Transverse colon (tissue), 4 donors: ENCODE results near the gene MEN1. TPM values are rescaled to one million over a fixed set of nuclear protein-coding genes. Genes with fewer than 3 reads are reported as not detected.
A peak's percentile ranks its signal among the peaks of the same experiment; 100 is the strongest.
"Not testable (repeated sequence)": the region's sequence is repeated elsewhere in the genome, so short reads cannot be mapped to it uniquely, and the experiment has no call there.

Source experiments
- DNase-seq: peaks from one replicate; pipeline ENCODE4 v3.0.0-alpha.2; 2019
- H3K27ac ChIP-seq, 4 donors: fragments of 200-600 bp; sonication (generic); 2 replicates each; pipeline ENCODE4 v1.5.1; 2016 to 2018; ENCODE audit warnings: inconsistent platforms in 4 of 4
- H3K27me3 ChIP-seq: fragments of 200-600 bp; sonication (generic); 2 replicates; pipeline ENCODE4 v1.5.1; 2017; ENCODE audit warnings: inconsistent platforms
- H3K36me3 ChIP-seq, 4 donors: fragments of 200-600 bp; sonication (generic); 2 replicates each; pipeline ENCODE4 v1.5.1; 2017 to 2019; ENCODE audit warnings: inconsistent platforms in 4 of 4
- H3K4me1 ChIP-seq, 4 donors: fragments of 200-600 bp; sonication (generic); 2 replicates each; pipeline ENCODE4 v1.5.1; 2017 to 2020; ENCODE audit warnings: inconsistent platforms in 4 of 4
- H3K4me3 ChIP-seq, 4 donors: fragments of 200-600 bp; sonication (generic); 1 replicate in 1 of 4; 2 replicates in 3 of 4; pipeline versions ENCODE4 v1.5.1 to v1.6.1; 2017 to 2019; ENCODE audit warnings: inconsistent platforms in 4 of 4
- H3K9me3 ChIP-seq, 2 donors: fragments of 200-600 bp; sonication (generic); 2 replicates each; pipeline ENCODE4 v1.5.1; 2017 to 2019; ENCODE audit warnings: inconsistent platforms in 2 of 2
- CTCF ChIP-seq, 5 experiments: fragments of 200-600 bp in 3 of 5; fragments of 450-650 bp in 2 of 5; sonication (generic) in 3 of 5; IDR thresholded peaks; 1 replicate in 2 of 5; 2 replicates in 3 of 5; pipeline ENCODE4 v1.5.1; 2016 to 2017; ENCODE audit warnings: antibody characterized with exemption in 5 of 5, inconsistent platforms in 3 of 5, mild to moderate bottlenecking in 2 of 5, moderate library complexity in 1 of 5
- EP300 ChIP-seq: sonication (generic); formaldehyde crosslinking; IDR thresholded peaks from one replicate; pipeline ENCODE4 v1.6.1; 2017; ENCODE audit warnings: antibody characterized with exemption, low read depth
- POLR2A ChIP-seq: fragments of 450-650 bp; IDR thresholded peaks from one replicate; pipeline ENCODE4 v1.6.1; 2016; ENCODE audit warnings: antibody characterized with exemption, mild to moderate bottlenecking, moderate library complexity
- POLR2AphosphoS5 ChIP-seq, 3 donors: sonication (generic); formaldehyde crosslinking; IDR thresholded peaks; one replicate each; pipeline ENCODE4 v1.6.1; 2016; ENCODE audit warnings: antibody characterized with exemption in 3 of 3
- WGBS, 2 donors: methylation state at CpG; one replicate each; pipeline ENCODE4 v1.1.5; 2018; ENCODE audit warnings: low coverage in 1 of 2; 5-methylcytosine and 5-hydroxymethylcytosine counted together
- in situ Hi-C, 4 donors: fragments of 200-750 bp; cut with MboI; loops; one replicate each; pipeline versions ENCODE4 v1.15.0 to v1.15.1; 2017; ENCODE audit warnings: low sequenced_read_pairs in 3 of 4, low pct_ligation_motif_present in 1 of 4, low pct_unique_long_range_greater_than_20kb in 1 of 4
- intact Hi-C: fragments of 100-400 bp; cut with DNase I; formaldehyde crosslinking; loops from one replicate; pipeline ENCODE4 v1.15.1; 2023; ENCODE audit warnings: low total_unique reads
- total RNA-seq, 4 donors: library from RNA; depleted of rRNA; stranded (reverse); fragments of >200 nt; gene quantifications; one replicate each; pipeline ENCODE4 v1.1.0, GENCODE V29; 2016

Gene MEN1
- total RNA-seq, 4 donors from 2014 or later, result 19.5 to 30.3 (median 25.4) TPM

GRCh38 chr11:64846998-64847666 lies 36.8 kb upstream of the MEN1 start:
- H3K36me3 ChIP-seq, result no peaks in the 10 kb centered on the region
- H3K27ac ChIP-seq, result peak overlapping the region; percentile 7 to 95 (median 80)
- H3K4me3 ChIP-seq, result no peak overlapping the region
- no peaks in the 10 kb centered on the region for H3K27me3 ChIP-seq
- in situ Hi-C loops, result loop anchor here (5.0 to 10.0 kb wide), 3 partner anchors 35 to 48 kb away; no protein-coding TSS in a partner anchor
- DNase-seq, result peak; percentile 96
- H3K4me1 ChIP-seq, result peaks cover 29 to 64% (median 41%) of the 10 kb centered on the region in 4 donors
- no peaks in the 10 kb centered on the region for H3K9me3 ChIP-seq
- TF ChIP-seq POLR2AphosphoS5 (IDR thresholded peaks at IDR 0.05), result peak in 1 of 3 donors; percentile 48
- no peak for TF ChIP-seq POLR2A
- TF ChIP-seq CTCF (IDR thresholded peaks at IDR 0.05), result peak; percentile 96 to 99 (median 98)
- intact Hi-C loops, result loop anchor here (5.0 kb wide), 1 partner anchor 50 kb away; no protein-coding TSS in a partner anchor
- 18 to 90% methylated on average over 2 to 13 of the region's 13 CpGs for WGBS, 2 donors

DNA sequence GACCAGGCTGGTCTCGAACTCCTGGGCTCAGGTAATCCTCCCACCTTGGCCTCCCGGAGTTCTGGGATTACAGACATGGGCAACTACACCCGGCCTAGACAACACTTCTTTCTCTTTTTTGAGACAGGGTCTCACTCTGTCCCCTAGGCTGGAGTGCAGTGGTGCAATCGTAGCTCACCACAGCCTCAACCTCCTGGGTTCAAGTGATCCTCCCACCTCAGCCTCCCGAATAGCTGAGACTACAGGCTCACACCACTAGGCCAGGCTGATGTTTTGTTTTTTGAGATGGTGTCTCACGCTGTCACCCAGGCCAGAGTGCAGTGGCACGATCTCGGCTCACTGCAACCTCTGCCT lies 35.4 kb upstream of the MEN1 start:
- Histone ChIP-seq H3K4me1 (peaks cover 29 to 55% (median 38%) of the 10 kb centered on the region in 4 donors), H3K27ac (peak overlapping the region in 3 of 4 donors; percentile 1 to 90 (median 89))
- H3K36me3 ChIP-seq, H3K4me3 ChIP-seq, DNase-seq, H3K9me3 ChIP-seq, H3K27me3 ChIP-seq: not testable (repeated sequence)
- WGBS, 2 donors, result 81% methylated on average over 8 of the region's 8 CpGs; no CpG with 5 or more reads in 1 of the 2 donors
- in situ Hi-C loops (loop anchor here (5.0 to 10.0 kb wide), 3 partner anchors 37 to 49 kb away; no protein-coding TSS in a partner anchor), intact Hi-C loops (loop anchor here (5.0 kb wide), 1 partner anchor 52 kb away; no protein-coding TSS in a partner anchor)

DNA sequence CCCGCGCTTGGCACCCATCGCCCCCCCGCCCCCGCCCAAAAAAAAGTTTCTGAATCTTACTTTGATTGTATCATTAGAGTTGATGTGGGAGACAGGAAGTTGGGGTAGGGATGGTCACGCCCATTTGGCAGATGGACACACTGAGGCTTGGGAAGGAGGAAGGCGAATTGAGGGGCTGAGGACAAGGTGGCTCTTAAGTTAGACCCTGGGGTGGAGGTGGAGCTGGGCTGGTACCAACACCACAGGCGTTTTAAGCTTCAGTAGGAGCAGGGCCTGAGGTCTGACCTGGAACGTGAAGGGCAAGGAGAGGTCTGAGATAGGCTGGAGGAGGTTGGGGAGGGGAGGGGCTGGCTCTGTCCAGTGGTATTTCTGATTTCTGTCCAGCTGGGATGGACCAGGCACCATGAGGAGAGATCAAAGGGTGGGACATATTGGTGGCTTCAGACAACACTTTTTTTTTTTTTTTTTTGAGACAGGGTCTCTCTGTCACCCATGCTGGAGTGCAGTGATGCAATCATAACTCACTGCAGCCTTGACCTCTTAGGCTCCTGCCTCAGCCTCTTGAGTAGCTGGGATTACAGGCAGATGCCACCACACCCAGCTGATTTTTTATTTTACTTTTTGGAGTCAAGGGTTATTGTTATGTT lies 34.9 kb upstream of the MEN1 start:
- peaks cover 27 to 50% (median 37%) of the 10 kb centered on the region in 4 donors for H3K4me1 ChIP-seq
- intact Hi-C loops, result loop anchor here (5.0 kb wide), 1 partner anchor 52 kb away; no protein-coding TSS in a partner anchor
- peak; percentile 39 for DNase-seq

DNA sequence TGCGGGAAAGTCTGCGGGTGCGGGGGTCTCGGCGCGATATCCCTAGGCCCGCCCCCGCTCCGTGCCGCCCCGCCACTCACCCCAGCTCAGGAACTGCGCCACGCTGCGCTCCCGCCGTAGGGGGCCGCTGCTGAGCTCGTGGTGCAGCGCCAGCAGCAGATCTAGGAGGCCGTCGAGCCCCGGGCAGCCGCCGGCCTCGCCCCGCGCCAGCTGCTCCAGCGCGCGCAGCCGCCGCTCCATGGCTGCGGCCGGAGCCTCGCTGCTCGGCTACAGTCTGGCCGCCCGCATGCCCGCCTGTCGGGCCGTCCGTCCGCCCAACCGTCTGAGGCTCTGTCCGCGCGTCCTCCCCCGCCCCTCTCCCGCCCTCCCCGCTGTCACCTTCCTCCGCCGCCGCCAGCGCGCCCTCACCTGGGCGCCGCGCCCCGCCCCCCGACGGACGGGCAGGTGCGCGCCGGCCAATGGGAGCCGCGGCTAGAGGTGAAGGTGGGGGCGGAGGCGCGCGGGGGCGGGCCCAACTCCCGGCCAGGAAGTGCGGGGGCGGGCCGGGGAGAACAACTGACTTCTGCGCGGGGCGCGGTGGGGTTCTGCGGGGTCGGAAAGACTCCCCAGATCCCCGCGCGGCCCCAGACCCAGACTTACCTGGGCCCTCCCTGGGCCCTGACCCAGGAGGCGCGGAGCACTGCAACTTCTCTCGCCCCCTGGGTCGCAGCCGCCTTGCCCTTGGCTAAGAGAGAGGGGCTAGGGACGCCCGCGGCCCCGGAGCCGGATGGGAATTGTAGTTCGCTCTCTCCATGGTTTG lies 34.2 kb upstream of the MEN1 start, which contains the start of gene CDC42BPG:
CDC42BPG (minus strand) TSS at position 324 of the 799 bp plus-strand sequence; CDS start at position 240, 84 bp downstream.
- intact Hi-C loops (loop anchor here (5.0 kb wide), 1 partner anchor 53 kb away; no protein-coding TSS in a partner anchor), in situ Hi-C loops (loop anchor here (5.0 to 10.0 kb wide), 3 partner anchors 38 to 50 kb away; no protein-coding TSS in a partner anchor)
- Histone ChIP-seq H3K9me3 (no peaks in the 10 kb centered on the region), H3K27me3 (no peaks in the 10 kb centered on the region), H3K4me3 (peak within 1 kb of the TSS; percentile 16 to 66 (median 54)), H3K36me3 (no peaks in the 10 kb centered on the region), H3K4me1 (peaks cover 21 to 43% (median 31%) of the 10 kb centered on the region in 4 donors), H3K27ac (peak within 1 kb of the TSS; percentile 75 to 90 (median 88))
- WGBS, 2 donors, result 0 to 3% methylated on average over 4 to 14 of the region's 96 CpGs
- TF ChIP-seq POLR2A, result peak; percentile 52
- TF ChIP-seq EP300, result no peak
- TF ChIP-seq CTCF (IDR thresholded peaks at IDR 0.05), result peak; percentile 46 to 77 (median 61)
- TF ChIP-seq POLR2AphosphoS5 (IDR thresholded peaks at IDR 0.05), result peak; percentile 12 to 64 (median 58)
- DNase-seq, result peak; percentile 91

More for the DNA sequence above, 34.9 kb upstream of the MEN1 start:
- WGBS, 2 donors, result 25 to 30% methylated on average over 2 to 9 of the region's 9 CpGs
- in situ Hi-C loops, result loop anchor here (5.0 to 10.0 kb wide), 3 partner anchors 37 to 50 kb away; no protein-coding TSS in a partner anchor
- TF ChIP-seq CTCF (IDR thresholded peaks at IDR 0.05) (no peak), EP300 (no peak), POLR2A (no peak), POLR2AphosphoS5 (IDR thresholded peaks at IDR 0.05) (no peak)
- H3K9me3 ChIP-seq, result no peaks in the 10 kb centered on the region
- H3K27me3 ChIP-seq, result no peaks in the 10 kb centered on the region
- H3K36me3 ChIP-seq, result no peaks in the 10 kb centered on the region
- H3K27ac ChIP-seq, result peak overlapping the region; percentile 75 to 90 (median 88)
- H3K4me3 ChIP-seq, result peak overlapping the region in 3 of 4 donors; percentile 44 to 66 (median 64)
